T47D (cell line): Measurements from ENCODE around the gene RPS5.
A peak's percentile ranks its signal among the peaks of the same experiment; 100 is the strongest.
"Not testable (repeated sequence)": the region's sequence is repeated elsewhere in the genome, so short reads cannot be mapped to it uniquely, and the experiment has no call there.

Experiments
- DNase-seq, 2 experiments: peaks; one replicate each; pipeline versions ENCODE4 v3.0.0 to v3.0.0-alpha.2; 2011 to 2012; ENCODE audit warnings: low read depth in 1 of 2, low spot score in 1 of 2
- JUND ChIP-seq: IDR thresholded peaks from 2 replicates; pipeline ENCODE4 v1.6.1; 2012; ENCODE audit warnings: low read depth
- in situ Hi-C: cut with HindIII; loops from 2 replicates; pipeline ENCODE4 v1.10.0; 2016; ENCODE audit warnings: low sequenced_read_pairs, low pct_unique_long_range_greater_than_20kb

The RPS5 gene

DNA sequence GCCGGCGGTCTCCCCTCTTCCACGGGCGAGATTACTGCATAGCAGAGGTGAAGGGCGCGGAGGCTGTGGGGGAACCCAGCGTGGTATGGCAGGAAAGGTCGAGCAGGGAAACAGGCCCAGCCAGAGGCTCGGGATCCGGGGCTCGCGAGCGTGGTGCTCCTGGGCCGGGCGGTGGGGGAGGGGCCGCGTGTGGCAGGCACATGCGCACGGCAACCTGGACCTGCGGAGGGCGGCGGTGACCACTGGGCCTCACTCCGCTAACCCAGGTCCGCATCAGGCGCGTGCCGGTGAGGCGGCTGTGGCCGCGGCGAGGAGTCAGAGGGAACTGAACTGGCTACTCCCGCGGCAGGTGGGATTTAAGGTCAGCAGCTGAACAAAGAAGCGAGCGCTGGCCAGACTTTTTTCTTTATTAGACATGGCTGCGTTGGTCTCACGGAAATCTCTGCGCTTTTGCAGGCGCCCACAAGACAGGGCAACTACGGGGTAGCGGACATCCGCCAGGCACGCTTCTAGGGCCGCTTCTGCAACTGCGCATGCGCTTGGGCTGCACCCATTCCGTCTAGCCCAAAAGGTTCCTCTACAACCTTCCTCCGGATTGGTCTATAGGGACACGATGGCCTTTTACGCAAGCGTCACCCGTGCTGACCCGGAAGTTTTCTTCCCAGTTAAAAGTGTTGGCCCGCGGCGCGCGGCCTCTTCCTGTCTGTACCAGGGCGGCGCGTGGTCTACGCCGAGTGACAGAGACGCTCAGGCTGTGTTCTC is at the start of gene RPS5:
RPS5 (plus strand) TSS at position 694 of the 762 bp plus-strand sequence. CDS start 869 bp downstream, outside the sequence.
- DNase-seq: peak; percentile 92 to 97
- TF ChIP-seq JUND: 0 out of 2 replicates have a peak, but pooled peaks have one; percentile 9
- in situ Hi-C loops: no loop called here

- TF ChIP-seq JUND: no peak
- DNase-seq: no peak
- in situ Hi-C loops: no loop called here
Observed at GRCh38 chr19:58338336-58338735, 48.7 kb upstream of the RPS5 start.

- TF ChIP-seq JUND: no peak
- in situ Hi-C loops: no loop called here
- DNase-seq: no peak
Observed at GRCh38 chr19:58338825-58339558, 48.1 kb upstream of the RPS5 start.

GRCh38 chr19:58345558-58345957 is 41.5 kb upstream of the RPS5 start:
- TF ChIP-seq JUND: no peak
- DNase-seq: no peak
- in situ Hi-C loops: no loop called here

DNA sequence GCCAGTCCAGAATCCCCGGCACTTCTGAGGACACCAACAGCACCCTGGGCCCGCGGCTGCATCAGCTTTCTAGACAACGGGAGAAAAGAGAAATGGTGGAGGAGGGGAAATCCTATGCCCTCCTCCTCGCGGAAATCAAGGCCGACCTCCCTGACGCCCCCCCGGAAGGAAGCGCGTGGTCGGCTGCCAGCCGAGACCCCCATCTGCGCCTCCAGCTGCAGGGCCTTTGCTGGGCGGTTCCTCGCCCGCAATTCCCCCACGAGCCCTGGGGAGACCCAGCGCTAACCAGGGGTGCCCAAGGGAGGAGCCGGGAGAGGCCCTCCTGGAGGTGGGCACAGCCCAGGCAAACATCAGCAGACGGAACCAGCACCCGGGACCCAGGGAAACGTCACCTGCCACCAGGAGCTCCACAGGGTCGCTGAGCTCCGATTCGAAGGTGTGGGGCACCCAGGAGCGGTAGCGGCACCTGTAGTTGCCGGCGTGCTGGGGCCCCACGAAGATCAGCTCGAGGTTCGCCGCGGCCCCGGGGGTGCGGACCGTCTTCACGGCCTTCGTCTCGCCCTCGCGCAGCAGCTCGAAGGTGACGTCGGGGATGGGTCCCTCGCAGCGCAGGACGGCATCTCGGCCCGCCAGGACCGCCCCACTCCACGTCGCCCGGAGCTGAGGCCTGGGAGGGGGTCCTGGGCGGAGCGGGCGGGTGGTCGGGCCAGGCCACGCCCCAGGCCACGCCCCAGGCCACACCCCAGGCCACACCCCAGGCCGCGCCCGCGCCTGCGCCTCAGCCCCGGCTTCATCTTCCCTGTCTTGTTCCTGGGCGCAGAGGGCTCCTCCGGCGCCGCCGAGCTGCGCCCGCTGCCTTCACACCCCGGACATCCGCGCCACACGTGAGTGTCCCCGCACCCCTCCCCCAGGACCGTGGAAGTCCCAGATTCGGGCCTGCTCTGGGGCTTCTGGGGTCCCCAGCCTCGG is 39.8 kb upstream of the RPS5 start:
- TF ChIP-seq JUND: no peak
- in situ Hi-C loops: no loop called here
- DNase-seq: peak; percentile 70 to 80

DNA sequence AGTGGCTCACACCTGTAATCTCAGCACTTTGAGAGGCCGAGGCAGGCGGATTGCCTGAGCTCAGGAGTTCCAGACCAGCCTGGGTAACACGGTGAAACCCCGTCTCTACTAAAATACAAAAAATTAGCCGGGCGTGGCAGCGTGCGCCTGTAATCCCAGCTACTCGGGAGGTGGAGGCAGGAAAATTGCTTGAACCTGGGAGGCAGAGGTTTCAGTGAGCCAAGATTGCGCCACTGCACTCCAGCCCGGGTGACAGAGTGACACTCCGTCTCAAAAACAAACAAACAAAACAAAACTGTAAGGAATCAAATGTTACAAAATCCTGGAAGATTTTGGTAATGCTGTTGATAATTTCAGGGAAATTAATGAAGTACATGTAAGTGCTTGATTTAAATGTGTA is 39.0 kb upstream of the RPS5 start:
- in situ Hi-C loops, DNase-seq: not testable (repeated sequence)

GRCh38 chr19:58349590-58349989 is 37.5 kb upstream of the RPS5 start:
- no peak for DNase-seq
- in situ Hi-C loops: no loop called here
- no peak for TF ChIP-seq JUND

DNA sequence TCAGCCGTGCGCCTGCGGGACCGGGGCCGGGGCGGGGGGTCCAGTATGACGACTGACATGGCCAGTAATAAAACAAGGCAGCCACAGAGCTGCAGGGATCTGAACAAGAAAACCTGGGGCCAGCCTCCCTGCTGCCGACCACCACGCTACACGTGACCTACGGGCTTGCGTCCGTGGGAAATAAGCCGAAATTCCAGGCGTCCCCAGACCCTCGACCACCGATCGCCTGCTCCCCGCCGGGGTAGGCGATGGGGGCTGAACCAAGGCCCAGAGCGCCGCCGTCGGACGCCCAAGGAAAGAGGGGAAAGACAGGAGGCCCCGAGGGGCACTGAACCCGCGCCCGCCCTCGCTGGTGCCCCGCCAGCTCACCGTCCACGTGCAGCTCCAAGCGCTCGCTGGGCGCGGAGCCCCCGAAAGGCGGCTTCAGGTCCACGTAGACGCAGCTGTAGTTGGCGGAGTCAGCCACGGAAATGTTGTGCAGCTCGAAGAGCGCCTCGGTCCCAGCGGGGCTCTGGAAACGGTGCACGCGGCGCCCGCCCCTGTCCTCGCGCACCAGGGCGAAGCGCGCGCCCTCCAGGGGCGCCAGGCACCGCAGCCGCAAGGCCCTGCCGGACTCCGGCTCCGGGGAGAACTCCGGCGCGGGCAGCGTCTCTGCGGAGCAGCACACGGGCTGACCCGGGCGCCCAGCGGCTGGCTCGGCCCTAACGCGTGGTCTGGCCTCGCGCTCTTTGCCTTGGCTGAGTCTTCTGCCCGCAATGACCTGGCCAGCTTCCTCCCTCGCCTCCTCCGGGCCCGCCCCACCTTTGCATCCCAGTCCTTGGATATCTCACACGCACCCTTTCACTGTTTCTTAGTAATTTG is 36.8 kb upstream of the RPS5 start:
- in situ Hi-C loops: no loop called here
- TF ChIP-seq JUND: no peak
- no peak for DNase-seq

- in situ Hi-C loops: no loop called here
- no peak for TF ChIP-seq JUND
- DNase-seq: no peak
Observed at GRCh38 chr19:58350871-58351557, 36.1 kb upstream of the RPS5 start.

GRCh38 chr19:58351558-58351878 is 35.6 kb upstream of the RPS5 start:
- no peak for DNase-seq
- in situ Hi-C loops: no loop called here
- TF ChIP-seq JUND: no peak

DNA sequence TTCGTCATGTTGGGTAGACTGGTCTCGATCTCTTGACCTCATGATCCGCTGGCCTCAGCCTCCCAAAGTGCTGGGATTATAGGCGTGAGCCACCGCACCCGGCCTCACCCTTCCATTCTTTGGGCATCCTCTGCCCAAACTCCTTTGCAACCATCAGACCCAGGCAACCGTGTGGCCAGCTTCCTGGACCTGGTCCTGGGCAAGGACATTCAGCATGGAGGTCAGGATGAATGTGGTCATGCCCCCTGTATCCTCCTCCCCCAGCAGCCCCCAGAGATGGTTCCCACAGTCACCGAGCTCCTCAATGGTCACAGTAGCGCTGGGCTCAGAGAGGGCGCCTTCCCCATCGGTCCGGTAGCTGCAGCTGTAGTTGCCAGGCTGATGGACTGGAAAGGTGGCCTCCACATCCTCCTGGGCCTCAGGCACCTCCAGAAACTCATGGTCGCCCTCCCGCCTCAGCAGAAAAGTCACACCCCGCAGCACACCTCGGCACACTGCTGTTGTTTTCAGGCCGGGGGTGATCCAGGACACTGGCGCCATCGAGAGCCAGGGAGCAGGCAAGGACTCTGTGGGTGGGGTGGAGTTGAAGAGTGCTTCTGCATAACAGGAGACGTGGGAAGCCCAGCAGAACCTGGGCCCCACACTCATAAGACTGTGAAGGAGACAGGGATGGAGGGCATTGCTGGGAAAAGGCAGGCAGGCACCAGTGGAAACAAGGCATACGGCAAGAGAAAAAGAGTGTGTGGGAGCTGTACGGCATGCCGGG is 34.9 kb upstream of the RPS5 start:
- no peak for DNase-seq
- no peak for TF ChIP-seq JUND
- in situ Hi-C loops: no loop called here
